GM13976 (cell line): Measurements from ENCODE around the gene SLC39A11.

Experiments
- DNase-seq: peaks from one replicate; pipeline ENCODE4 v3.0.0; 2012; ENCODE audit warnings: low spot score
- CTCF ChIP-seq: IDR thresholded peaks from 2 replicates; pipeline ENCODE4 v1.5.1; 2012; ENCODE audit warnings: borderline replicate concordance, mild to moderate bottlenecking; ENCODE audit not compliant: insufficient read depth; ENCODE audit errors: extremely low read depth, missing control alignments, control extremely low read depth
- in situ Hi-C: fragments of 300-500 bp; cut with MboI; formaldehyde crosslinking; loops from one replicate; pipeline ENCODE4 v1.12.0; 2022; ENCODE audit warnings: low sequenced_read_pairs, mixed read lengths, inconsistent platforms; ENCODE audit not compliant: unreplicated experiment

SLC39A11 gene

GRCh38 chr17:72631949-72632684 is 460.4 kb downstream of the SLC39A11 start:
- DNase-seq: no peak

GRCh38 chr17:72631568-72631948 is 460.9 kb downstream of the SLC39A11 start:
- no peak for DNase-seq
- in situ Hi-C loops: no loop called here
- no peak for TF ChIP-seq CTCF

More at GRCh38 chr17:72631949-72632684, 460.4 kb downstream of the SLC39A11 start:
- no peak for TF ChIP-seq CTCF
- in situ Hi-C loops: no loop called here

GRCh38 chr17:72624652-72625051 is 467.8 kb downstream of the SLC39A11 start:
- TF ChIP-seq CTCF: no peak
- DNase-seq: no peak
- in situ Hi-C loops: no loop called here

- no peak for DNase-seq
- in situ Hi-C loops: no loop called here
- no peak for TF ChIP-seq CTCF
Observed at GRCh38 chr17:72624226-72624625, 468.3 kb downstream of the SLC39A11 start.

- DNase-seq: no peak
Observed at GRCh38 chr17:72622661-72623433, 469.6 kb downstream of the SLC39A11 start.

More at GRCh38 chr17:72622661-72623433, 469.6 kb downstream of the SLC39A11 start:
- no peak for TF ChIP-seq CTCF
- in situ Hi-C loops: no loop called here
